HG03039 (cell line): Measurements from ENCODE around the gene MPL.

Experiments used
- ATAC-seq: cut with Tn5 transposase; IDR thresholded peaks from one replicate; pipeline ENCODE4 v1.9.1; 2021; ENCODE audit warnings: mild to moderate bottlenecking, moderate library complexity; ENCODE audit not compliant: unreplicated experiment

The MPL gene

GRCh38 chr1:43337588-43337987 lies at the start of gene MPL:
TSS of gene MPL (plus strand) at chr1:43337818. CDS start at chr1:43337849, 31 bp downstream.
- no peak for ATAC-seq

- no peak for ATAC-seq
Measured at GRCh38 chr1:43288058-43288784, 49.4 kb upstream of the MPL start.

- ATAC-seq: no peak
Measured at GRCh38 chr1:43288785-43289706, 48.6 kb upstream of the MPL start.

- no peak for ATAC-seq
Measured at GRCh38 chr1:43292216-43292615, 45.4 kb upstream of the MPL start.

- no peak for ATAC-seq
Measured at GRCh38 chr1:43292679-43293078, 44.9 kb upstream of the MPL start.

GRCh38 chr1:43293176-43293575 lies 44.4 kb upstream of the MPL start:
- no peak for ATAC-seq

- no peak for ATAC-seq
Measured at GRCh38 chr1:43293896-43294760, 43.5 kb upstream of the MPL start.

GRCh38 chr1:43294761-43295160 lies 42.9 kb upstream of the MPL start:
- no peak for ATAC-seq

GRCh38 chr1:43296207-43296606 lies 41.4 kb upstream of the MPL start:
- no peak for ATAC-seq

GRCh38 chr1:43298055-43298454 lies 39.6 kb upstream of the MPL start:
- no peak for ATAC-seq

GRCh38 chr1:43299101-43299500 lies 38.5 kb upstream of the MPL start:
- no peak for ATAC-seq

GRCh38 chr1:43300378-43301094 lies 37.1 kb upstream of the MPL start, which contains the start of gene TIE1:
TSS of gene TIE1 (plus strand) at chr1:43300982. CDS start at chr1:43301072, 90 bp downstream.
- no peak for ATAC-seq

GRCh38 chr1:43302201-43302600 lies 35.4 kb upstream of the MPL start:
- no peak for ATAC-seq

- ATAC-seq: no peak
Measured at GRCh38 chr1:43302721-43303470, 34.7 kb upstream of the MPL start.

GRCh38 chr1:43303471-43304313 lies 33.9 kb upstream of the MPL start:
- ATAC-seq: no peak

GRCh38 chr1:43304314-43304681 lies 33.3 kb upstream of the MPL start:
- ATAC-seq: no peak

- ATAC-seq: no peak
Measured at GRCh38 chr1:43304771-43305300, 32.8 kb upstream of the MPL start.

GRCh38 chr1:43305461-43305860 lies 32.2 kb upstream of the MPL start:
- ATAC-seq: no peak
